Endodermal cell (in vitro differentiated cells): ENCODE measurements around the gene DHRS2. TPM values are rescaled to one million over a fixed set of nuclear protein-coding genes. Genes with fewer than 3 reads are reported as not detected.
"Not testable (repeated sequence)": the region's sequence is repeated elsewhere in the genome, so short reads cannot be mapped to it uniquely, and the experiment has no call there.

Experiments
- DNase-seq: peaks from one replicate; pipeline ENCODE4 v3.0.0-alpha.2; 2017
- H3K27ac ChIP-seq: 2 replicates; pipeline ENCODE4 v1.5.1; 2013; ENCODE audit warnings: mild to moderate bottlenecking, low read depth, low read length, moderate library complexity
- H3K27me3 ChIP-seq: 2 replicates; pipeline ENCODE4 v1.6.1; 2013; ENCODE audit warnings: mild to moderate bottlenecking, low read length, moderate library complexity; ENCODE audit not compliant: insufficient read depth, control insufficient read depth, poor library complexity, severe bottlenecking
- H3K36me3 ChIP-seq: 2 replicates; pipeline ENCODE4 v1.7.0; 2013; ENCODE audit warnings: mild to moderate bottlenecking, low read length, moderate library complexity; ENCODE audit not compliant: control insufficient read depth, insufficient read depth
- H3K4me1 ChIP-seq: one replicate; pipeline ENCODE4 v1.7.0; 2013; ENCODE audit warnings: low read length; ENCODE audit not compliant: control insufficient read depth, insufficient read depth
- H3K4me3 ChIP-seq: 2 replicates; pipeline ENCODE4 v1.5.1; 2013; ENCODE audit warnings: mild to moderate bottlenecking, low read length, moderate library complexity
- H3K9ac ChIP-seq: 2 replicates; pipeline ENCODE4 v1.6.1; 2013; ENCODE audit warnings: mild to moderate bottlenecking, low read length, moderate library complexity; ENCODE audit not compliant: poor library complexity, severe bottlenecking; ENCODE audit errors: extremely low read depth
- H3K9me3 ChIP-seq: 2 replicates; pipeline ENCODE4 v1.6.1; 2013; ENCODE audit warnings: mild to moderate bottlenecking, low read length, moderate library complexity; ENCODE audit not compliant: control insufficient read depth
- H3K27ac Mint-ChIP-seq: 2 replicates; pipeline ENCODE4 v1.8.0; 2020; ENCODE audit warnings: mixed read lengths
- H3K27me3 Mint-ChIP-seq: 2 replicates; pipeline ENCODE4 v1.8.0; 2021; ENCODE audit warnings: mild to moderate bottlenecking, mixed read lengths; ENCODE audit not compliant: insufficient read depth
- H3K36me3 Mint-ChIP-seq: 2 replicates; pipeline ENCODE4 v1.8.0; 2020; ENCODE audit warnings: low read depth, mixed read lengths
- H3K4me1 Mint-ChIP-seq: 2 replicates; pipeline ENCODE4 v1.8.0; 2020; ENCODE audit warnings: mixed read lengths
- H3K4me3 Mint-ChIP-seq: 2 replicates; pipeline ENCODE4 v1.8.0; 2020; ENCODE audit warnings: mild to moderate bottlenecking, moderate library complexity, mixed read lengths
- H3K9me3 Mint-ChIP-seq: 2 replicates; pipeline ENCODE4 v1.8.0; 2020; ENCODE audit warnings: mild to moderate bottlenecking, mixed read lengths
- WGBS, 2 experiments: methylation state at CpG; one replicate each; pipeline versions ENCODE4 v1.1.5 to v1.1.7; 2013; ENCODE audit warnings: missing lambda C conversion rate in 2 of 2, mixed read lengths in 1 of 2; ENCODE audit not compliant: insufficient coverage in 1 of 2, insufficient read length in 1 of 2; 5-methylcytosine and 5-hydroxymethylcytosine counted together
- total RNA-seq, 2 donors: library from RNA; stranded (reverse); fragmentation: NEBNext Ultra II Directional in 1 of 2; extraction: Animal tissue kit (Norgen Biotek cat#: 25700) in 1 of 2; gene quantifications; 2 replicates in 1 of 2; 3 replicates in 1 of 2; pipeline ENCODE4 v1.2.1, GENCODE V29; 2021
- TF ChIP-seq, protein P1 (sequence below): fragments of 200-600 bp; sonication (generic); conservative IDR thresholded peaks from 2 replicates; pipeline ENCODE4 v1.5.0; 2021; ENCODE audit warnings: antibody characterized with exemption, mild to moderate bottlenecking

DHRS2 gene
- total RNA-seq, 2 donors from 2014 or later, result 0.66 to 1.2 TPM

DNA sequence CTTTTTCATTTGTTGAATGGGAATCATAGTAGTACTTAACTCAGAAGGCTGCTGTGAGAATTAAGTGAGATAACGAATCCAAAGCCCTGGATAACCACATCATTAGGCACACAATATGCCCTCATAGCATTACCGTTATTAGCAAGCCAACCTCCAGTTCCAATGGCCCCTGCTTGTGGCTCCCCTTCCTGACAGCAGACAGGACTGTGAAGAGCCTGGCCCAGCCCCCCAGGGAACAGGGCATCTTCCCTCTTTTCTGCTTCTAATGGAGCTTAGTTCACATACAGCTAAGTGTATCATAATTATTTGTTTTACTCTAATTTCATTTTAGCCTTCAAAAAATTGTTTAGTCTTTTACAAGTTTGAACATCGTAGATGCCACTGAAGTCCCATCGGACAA is 39.7 kb downstream of the DHRS2 start:
- Histone ChIP-seq H3K27ac (no peak overlapping the region), H3K4me3 (no peak overlapping the region), H3K27me3 (no peaks in the 10 kb centered on the region), H3K4me1 (no peaks in the 10 kb centered on the region), H3K9me3 (peaks cover 7% of the 10 kb centered on the region), H3K9ac (no peak overlapping the region), H3K36me3 (no peaks in the 10 kb centered on the region)
- no peak overlapping the region for H3K4me3 Mint-ChIP-seq
- DNase-seq, result no peak
- H3K27ac Mint-ChIP-seq, result no peak overlapping the region
- H3K9me3 Mint-ChIP-seq, result peaks cover 8% of the 10 kb centered on the region
- WGBS, 2 experiments, result 84 to 100% methylated on average over 2 to 4 of the region's 4 CpGs
- no peaks in the 10 kb centered on the region for H3K36me3 Mint-ChIP-seq
- H3K4me1 Mint-ChIP-seq, result no peaks in the 10 kb centered on the region
- H3K27me3 Mint-ChIP-seq, result peaks cover 2% of the 10 kb centered on the region
- TF ChIP-seq, protein P1, sequence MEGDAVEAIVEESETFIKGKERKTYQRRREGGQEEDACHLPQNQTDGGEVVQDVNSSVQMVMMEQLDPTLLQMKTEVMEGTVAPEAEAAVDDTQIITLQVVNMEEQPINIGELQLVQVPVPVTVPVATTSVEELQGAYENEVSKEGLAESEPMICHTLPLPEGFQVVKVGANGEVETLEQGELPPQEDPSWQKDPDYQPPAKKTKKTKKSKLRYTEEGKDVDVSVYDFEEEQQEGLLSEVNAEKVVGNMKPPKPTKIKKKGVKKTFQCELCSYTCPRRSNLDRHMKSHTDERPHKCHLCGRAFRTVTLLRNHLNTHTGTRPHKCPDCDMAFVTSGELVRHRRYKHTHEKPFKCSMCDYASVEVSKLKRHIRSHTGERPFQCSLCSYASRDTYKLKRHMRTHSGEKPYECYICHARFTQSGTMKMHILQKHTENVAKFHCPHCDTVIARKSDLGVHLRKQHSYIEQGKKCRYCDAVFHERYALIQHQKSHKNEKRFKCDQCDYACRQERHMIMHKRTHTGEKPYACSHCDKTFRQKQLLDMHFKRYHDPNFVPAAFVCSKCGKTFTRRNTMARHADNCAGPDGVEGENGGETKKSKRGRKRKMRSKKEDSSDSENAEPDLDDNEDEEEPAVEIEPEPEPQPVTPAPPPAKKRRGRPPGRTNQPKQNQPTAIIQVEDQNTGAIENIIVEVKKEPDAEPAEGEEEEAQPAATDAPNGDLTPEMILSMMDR, result no peak

DNA sequence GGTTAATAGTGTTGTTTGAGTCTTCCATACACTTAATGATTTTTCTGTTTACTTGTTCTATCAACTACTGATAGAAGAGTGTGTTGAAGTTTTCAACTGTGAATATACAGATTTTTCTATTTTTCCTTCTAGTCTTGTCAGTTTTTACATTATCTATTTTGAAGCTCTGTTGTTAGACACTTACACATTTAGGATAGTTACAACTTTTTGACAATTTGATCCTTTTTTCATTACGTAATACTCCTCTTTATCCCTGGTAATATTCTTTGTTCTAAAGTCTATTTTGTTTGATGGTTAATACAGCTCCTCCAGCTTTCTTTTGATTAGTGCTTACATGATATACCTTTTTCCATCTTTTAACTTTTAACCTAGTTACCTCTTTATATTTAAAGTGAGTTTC is 45.2 kb downstream of the DHRS2 start:
- peaks cover 12% of the 10 kb centered on the region for H3K9me3 Mint-ChIP-seq
- H3K27ac Mint-ChIP-seq, result no peak overlapping the region
- no CpG with 5 or more reads among the region's 1 CpG for WGBS, 2 experiments
- no peak overlapping the region for H3K27ac ChIP-seq
- TF ChIP-seq, protein P1, result no peak
- no peak for DNase-seq
- no peaks in the 10 kb centered on the region for H3K9me3 ChIP-seq
- no peaks in the 10 kb centered on the region for H3K36me3 ChIP-seq
- no peaks in the 10 kb centered on the region for H3K36me3 Mint-ChIP-seq
- no peaks in the 10 kb centered on the region for H3K4me1 ChIP-seq
- H3K9ac ChIP-seq, result no peak overlapping the region
- H3K27me3 Mint-ChIP-seq, result peaks cover 2% of the 10 kb centered on the region
- no peaks in the 10 kb centered on the region for H3K4me1 Mint-ChIP-seq
- H3K4me3 ChIP-seq, result no peak overlapping the region
- no peaks in the 10 kb centered on the region for H3K27me3 ChIP-seq
- H3K4me3 Mint-ChIP-seq, result no peak overlapping the region

DNA sequence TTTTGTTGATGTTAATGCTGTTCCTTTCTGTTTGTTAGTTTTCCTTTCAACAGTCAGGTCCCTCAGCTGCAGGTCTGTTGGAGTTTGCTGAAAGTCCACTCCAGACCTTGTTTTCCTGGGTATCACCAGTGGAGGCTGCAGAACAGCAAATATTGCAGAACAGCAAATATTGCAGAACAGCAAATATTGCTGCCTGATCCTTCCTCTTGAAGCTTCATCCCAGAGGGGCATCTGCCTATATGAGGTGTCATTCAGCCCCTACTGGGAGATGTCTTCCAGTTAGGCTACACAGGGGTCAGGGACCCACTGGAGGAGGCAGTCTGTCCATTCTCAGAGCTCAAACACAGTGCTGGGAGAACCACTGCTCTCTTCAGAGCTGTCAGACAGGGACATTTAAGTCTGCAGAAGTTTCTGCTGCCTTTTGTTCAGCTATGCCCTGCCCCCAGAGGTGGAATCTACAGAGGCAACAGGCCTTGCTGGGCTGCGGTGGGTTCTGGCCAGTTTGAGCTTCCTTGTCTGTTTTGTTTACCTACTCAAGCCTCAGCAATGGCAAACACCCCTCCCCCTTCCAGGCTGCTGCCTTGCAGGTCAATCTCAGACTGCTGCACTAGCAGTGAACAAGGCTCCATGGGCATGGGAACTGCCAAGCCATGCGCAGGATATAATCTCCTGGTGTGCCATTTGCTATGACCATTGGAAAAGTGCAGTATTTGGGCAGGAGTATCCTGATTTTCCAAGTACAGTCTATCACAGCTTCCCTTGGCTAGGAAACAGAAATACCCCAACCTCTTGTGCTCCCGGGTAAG is 53.7 kb downstream of the DHRS2 start:
- not testable (repeated sequence) for H3K27me3 ChIP-seq, H3K4me1 ChIP-seq, H3K4me3 Mint-ChIP-seq, H3K27ac ChIP-seq, H3K27ac Mint-ChIP-seq, H3K36me3 ChIP-seq, H3K36me3 Mint-ChIP-seq, H3K4me1 Mint-ChIP-seq, H3K9ac ChIP-seq, H3K27me3 Mint-ChIP-seq, DNase-seq, H3K4me3 ChIP-seq
- peaks cover 18% of the 10 kb centered on the region for H3K9me3 ChIP-seq
- H3K9me3 Mint-ChIP-seq, result peaks cover 35% of the 10 kb centered on the region
- 89% methylated on average over 3 of the region's 3 CpGs for WGBS, 2 experiments
